GM18505 (cell line): Measurements from ENCODE around the gene SVOPL.

Source experiments
- ATAC-seq: cut with Tn5 transposase; IDR thresholded peaks from one replicate; pipeline ENCODE4 v1.9.1; 2021; ENCODE audit not compliant: unreplicated experiment
- POLR2A ChIP-seq: IDR thresholded peaks from 4 replicates; pipeline ENCODE4 v1.6.1; 2011; ENCODE audit warnings: borderline replicate concordance; ENCODE audit not compliant: insufficient read depth, insufficient read length; ENCODE audit errors: extremely low read depth

SVOPL gene

GRCh38 chr7:138625084-138625848 is 75.9 kb downstream of the SVOPL start:
- no peak for ATAC-seq
- TF ChIP-seq POLR2A, result no peak

DNA sequence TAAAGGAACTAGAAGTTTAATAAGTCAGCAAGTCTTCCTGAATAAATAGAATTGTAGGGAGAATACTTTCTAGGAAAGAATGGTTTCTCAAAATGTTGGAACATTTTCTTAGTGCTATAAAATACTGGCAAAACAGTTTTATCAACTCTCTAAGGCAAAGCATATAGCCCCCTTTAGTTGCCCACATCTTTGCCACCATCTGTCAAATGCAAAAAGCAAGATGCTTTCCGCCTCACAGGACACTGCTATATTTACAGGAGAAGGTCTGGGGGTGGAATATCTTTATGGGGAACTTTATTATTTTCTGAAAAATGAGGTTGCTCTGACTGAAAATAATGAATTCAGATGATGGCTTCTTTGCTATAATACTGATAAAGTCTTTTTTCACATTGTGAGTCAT is 78.3 kb downstream of the SVOPL start:
- no peak for TF ChIP-seq POLR2A
- ATAC-seq, result no peak

DNA sequence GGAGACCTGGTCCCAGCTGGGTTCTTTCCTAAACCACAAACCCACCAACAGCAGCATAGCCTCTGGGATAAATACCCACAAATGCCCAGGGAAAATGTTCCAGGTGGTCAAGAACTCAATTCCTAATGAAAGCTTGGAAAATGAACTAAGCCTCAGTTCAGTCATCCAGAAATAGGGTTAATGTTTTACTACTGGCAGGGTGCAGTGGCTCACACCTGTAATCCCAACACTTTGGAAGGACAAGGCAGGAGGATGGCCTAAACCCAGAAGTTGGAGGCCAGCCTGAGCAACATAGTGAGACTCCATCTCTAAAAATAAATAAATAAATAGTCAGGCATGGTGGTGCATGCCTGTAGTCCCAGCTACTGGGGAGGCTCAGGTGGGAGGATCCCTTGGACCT is 82.2 kb downstream of the SVOPL start:
- no peak for TF ChIP-seq POLR2A
- ATAC-seq, result no peak

DNA sequence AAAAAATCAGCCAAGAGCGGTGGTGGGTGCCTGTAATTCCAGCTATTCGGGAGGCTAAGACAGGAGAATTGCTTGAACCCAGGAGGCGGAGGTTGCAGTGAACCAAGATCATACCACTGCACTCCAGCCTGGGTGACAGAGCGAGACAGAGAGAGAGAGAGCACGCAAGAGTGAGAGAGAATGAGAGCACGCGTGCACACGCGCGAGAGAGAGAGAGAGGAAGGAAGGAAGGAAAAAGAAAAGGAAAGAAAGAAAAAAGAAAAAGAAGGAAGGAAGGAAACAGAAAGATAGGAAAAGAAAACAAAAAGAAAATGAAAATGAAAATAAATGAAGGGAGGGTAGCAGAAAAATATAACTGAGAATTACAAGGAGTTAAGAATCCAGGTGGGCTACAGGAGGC is 82.7 kb downstream of the SVOPL start:
- ATAC-seq, result no peak
- no peak for TF ChIP-seq POLR2A

- no peak for TF ChIP-seq POLR2A
- no peak for ATAC-seq
These were observed 85.1 kb downstream of the SVOPL start for GRCh38 chr7:138616085-138616484.

- no peak for ATAC-seq
- TF ChIP-seq POLR2A, result no peak
These were observed 87.5 kb downstream of the SVOPL start for GRCh38 chr7:138613630-138614029.

GRCh38 chr7:138610671-138611170 is 90.4 kb downstream of the SVOPL start:
- ATAC-seq, result no peak

GRCh38 chr7:138608275-138608674 is 92.9 kb downstream of the SVOPL start:
- ATAC-seq, result peak; percentile 56
- TF ChIP-seq POLR2A, result no peak

More at GRCh38 chr7:138610671-138611170, 90.4 kb downstream of the SVOPL start:
- no peak for TF ChIP-seq POLR2A

GRCh38 chr7:138607216-138608126 is 93.7 kb downstream of the SVOPL start:
- no peak for ATAC-seq
- no peak for TF ChIP-seq POLR2A

DNA sequence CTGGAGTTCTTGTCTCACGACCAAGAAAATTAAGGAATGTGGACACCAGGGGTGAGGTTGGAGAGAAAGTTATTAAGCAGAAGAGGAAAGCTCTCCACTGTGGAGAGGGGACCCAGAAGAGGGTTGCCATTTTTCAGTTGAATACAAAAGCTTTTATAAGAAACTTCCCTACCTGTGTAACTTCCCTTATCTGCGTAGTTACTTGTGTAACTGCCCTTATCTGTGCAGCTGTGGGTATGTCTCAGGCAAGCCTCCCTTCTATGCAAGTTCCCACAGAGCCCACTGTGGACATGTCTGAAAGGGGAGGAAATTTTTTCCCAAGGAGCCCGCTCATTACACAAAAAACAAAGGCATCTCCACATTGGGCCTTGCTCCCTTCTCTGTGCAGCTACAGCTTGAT is 94.9 kb downstream of the SVOPL start:
- TF ChIP-seq POLR2A, result no peak
- no peak for ATAC-seq

- TF ChIP-seq POLR2A, result no peak
These were observed 97.4 kb downstream of the SVOPL start for GRCh38 chr7:138603549-138604318.

GRCh38 chr7:138602451-138602850 is 98.7 kb downstream of the SVOPL start:
- no peak for ATAC-seq
- no peak for TF ChIP-seq POLR2A

More at GRCh38 chr7:138603549-138604318, 97.4 kb downstream of the SVOPL start:
- ATAC-seq, result no peak

DNA sequence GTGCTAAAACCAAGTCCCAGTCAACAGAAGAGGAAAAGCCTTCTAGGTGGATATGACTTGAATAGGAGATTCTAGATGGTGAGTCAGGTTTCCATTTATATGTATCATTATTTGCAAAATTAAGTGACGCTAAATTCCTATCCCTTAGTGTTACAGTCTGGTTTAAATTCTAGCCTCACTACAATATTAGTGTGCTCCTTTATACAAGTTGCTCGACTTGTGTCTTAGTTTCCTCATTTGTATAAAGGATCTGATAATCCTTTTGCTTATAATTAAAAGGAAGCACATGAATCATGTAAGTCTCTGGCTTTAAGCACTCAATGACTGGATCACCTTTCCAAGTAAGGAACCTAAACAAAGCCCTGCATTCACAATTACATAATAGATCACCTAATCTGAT is 105.7 kb downstream of the SVOPL start:
- ATAC-seq, result no peak
- TF ChIP-seq POLR2A, result no peak

GRCh38 chr7:138590154-138590553 is 111.0 kb downstream of the SVOPL start:
- ATAC-seq, result no peak
- no peak for TF ChIP-seq POLR2A

- ATAC-seq, result no peak
- TF ChIP-seq POLR2A, result no peak
These were observed 112.2 kb downstream of the SVOPL start for GRCh38 chr7:138588986-138589385.
